Measurements from ENCODE around the gene YPEL3. TPM values are rescaled to one million over a fixed set of nuclear protein-coding genes. Genes with fewer than 3 reads are reported as not detected.
"Not testable (repeated sequence)": the region's sequence is repeated elsewhere in the genome, so short reads cannot be mapped to it uniquely, and the experiment has no call there.

The YPEL3 gene
- total RNA-seq, 4 donors from 2014 or later: 85.8 to 144 (median 113) TPM

DNA sequence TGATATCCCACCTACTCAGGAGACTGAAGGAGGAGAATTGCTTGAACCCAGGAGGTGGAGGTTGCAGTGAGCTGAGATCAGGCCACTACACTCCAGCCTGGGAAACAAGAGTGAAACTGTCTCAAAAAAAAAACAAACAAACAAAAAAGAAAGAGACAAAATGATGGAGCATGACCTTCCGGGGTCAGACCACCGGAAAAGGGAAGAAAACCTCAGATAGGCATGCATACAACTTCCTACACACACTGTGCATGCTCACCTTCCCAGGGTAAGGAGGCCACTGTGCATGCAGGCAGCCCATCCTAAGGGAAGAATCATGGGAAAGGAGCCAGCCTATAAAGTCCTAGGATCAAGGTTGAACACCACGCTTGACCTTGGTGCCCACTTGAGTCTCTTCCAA, 36.6 kb upstream of the YPEL3 start:
- TF ChIP-seq, protein P1, sequence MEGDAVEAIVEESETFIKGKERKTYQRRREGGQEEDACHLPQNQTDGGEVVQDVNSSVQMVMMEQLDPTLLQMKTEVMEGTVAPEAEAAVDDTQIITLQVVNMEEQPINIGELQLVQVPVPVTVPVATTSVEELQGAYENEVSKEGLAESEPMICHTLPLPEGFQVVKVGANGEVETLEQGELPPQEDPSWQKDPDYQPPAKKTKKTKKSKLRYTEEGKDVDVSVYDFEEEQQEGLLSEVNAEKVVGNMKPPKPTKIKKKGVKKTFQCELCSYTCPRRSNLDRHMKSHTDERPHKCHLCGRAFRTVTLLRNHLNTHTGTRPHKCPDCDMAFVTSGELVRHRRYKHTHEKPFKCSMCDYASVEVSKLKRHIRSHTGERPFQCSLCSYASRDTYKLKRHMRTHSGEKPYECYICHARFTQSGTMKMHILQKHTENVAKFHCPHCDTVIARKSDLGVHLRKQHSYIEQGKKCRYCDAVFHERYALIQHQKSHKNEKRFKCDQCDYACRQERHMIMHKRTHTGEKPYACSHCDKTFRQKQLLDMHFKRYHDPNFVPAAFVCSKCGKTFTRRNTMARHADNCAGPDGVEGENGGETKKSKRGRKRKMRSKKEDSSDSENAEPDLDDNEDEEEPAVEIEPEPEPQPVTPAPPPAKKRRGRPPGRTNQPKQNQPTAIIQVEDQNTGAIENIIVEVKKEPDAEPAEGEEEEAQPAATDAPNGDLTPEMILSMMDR (IDR thresholded peaks at IDR 0.05): no peak
- no peak for TF ChIP-seq POLR2A (IDR thresholded peaks at IDR 0.05)
- Histone ChIP-seq H3K9me3 (no peaks in the 10 kb centered on the region), H3K27ac (no peak overlapping the region), H3K36me3 (no peaks in the 10 kb centered on the region), H3K4me3 (no peak overlapping the region), H3K27me3 (no peaks in the 10 kb centered on the region), H3K4me1 (no peaks in the 10 kb centered on the region)
- no peak for DNase-seq

- Histone ChIP-seq H3K4me3 (no peak overlapping the region), H3K36me3 (no peaks in the 10 kb centered on the region), H3K27me3 (no peaks in the 10 kb centered on the region), H3K4me1 (no peaks in the 10 kb centered on the region), H3K9me3 (no peaks in the 10 kb centered on the region), H3K27ac (no peak overlapping the region)
- TF ChIP-seq, protein P1 (IDR thresholded peaks at IDR 0.05): no peak
- no peak for TF ChIP-seq POLR2A (IDR thresholded peaks at IDR 0.05)
- no peak for DNase-seq
Observed at GRCh38 chr16:30131869-30132475, 36.0 kb upstream of the YPEL3 start.

GRCh38 chr16:30127993-30128392, 32.0 kb upstream of the YPEL3 start:
- Histone ChIP-seq H3K4me3 (no peak overlapping the region), H3K9me3 (no peaks in the 10 kb centered on the region), H3K36me3 (no peaks in the 10 kb centered on the region), H3K27ac (no peak overlapping the region), H3K27me3 (no peaks in the 10 kb centered on the region), H3K4me1 (peaks cover 0 to 7% (median 2%) of the 10 kb centered on the region in 4 donors)
- no peak for TF ChIP-seq POLR2A (IDR thresholded peaks at IDR 0.05)
- TF ChIP-seq, protein P1 (IDR thresholded peaks at IDR 0.05): no peak
- DNase-seq: no peak

GRCh38 chr16:30125690-30126089, 29.7 kb upstream of the YPEL3 start:
- H3K27me3 ChIP-seq, DNase-seq: not testable (repeated sequence)

DNA sequence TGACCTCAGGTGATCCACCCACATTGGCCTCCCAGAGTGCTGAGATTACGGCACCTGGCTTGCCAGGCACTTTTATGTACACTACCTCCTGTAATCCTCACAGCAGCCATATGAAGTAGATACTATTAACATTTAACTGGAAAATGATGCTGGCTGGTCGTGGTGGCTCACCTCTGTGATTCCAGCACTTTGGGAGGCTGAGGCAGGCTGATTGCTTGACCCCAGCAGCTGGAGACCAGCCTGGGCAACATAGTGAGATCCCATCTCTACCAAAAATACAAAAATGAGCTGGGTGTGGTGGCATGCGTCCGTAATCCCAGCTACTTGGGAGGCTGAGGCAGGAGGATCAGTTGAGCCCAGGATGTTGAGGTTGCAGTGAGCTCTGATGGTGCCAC, 29.0 kb upstream of the YPEL3 start:
- peaks cover 0 to under 1% (median 0%) of the 10 kb centered on the region in 3 donors for H3K36me3 ChIP-seq
- H3K4me1 ChIP-seq: peaks cover 0 to 24% (median 9%) of the 10 kb centered on the region in 4 donors
- H3K9me3 ChIP-seq: no peaks in the 10 kb centered on the region
- DNase-seq: no peak
- no peaks in the 10 kb centered on the region for H3K27me3 ChIP-seq
- TF ChIP-seq, protein P1 (IDR thresholded peaks at IDR 0.05): no peak
- TF ChIP-seq POLR2A (IDR thresholded peaks at IDR 0.05): no peak
- no peak overlapping the region for H3K4me3 ChIP-seq
- no peak overlapping the region for H3K27ac ChIP-seq

More at GRCh38 chr16:30125690-30126089, 29.7 kb upstream of the YPEL3 start:
- H3K27ac ChIP-seq, H3K36me3 ChIP-seq, H3K4me3 ChIP-seq, H3K9me3 ChIP-seq: not testable (repeated sequence)
- H3K4me1 ChIP-seq: peaks cover 0 to 21% (median 9%) of the 10 kb centered on the region in 4 donors

DNA sequence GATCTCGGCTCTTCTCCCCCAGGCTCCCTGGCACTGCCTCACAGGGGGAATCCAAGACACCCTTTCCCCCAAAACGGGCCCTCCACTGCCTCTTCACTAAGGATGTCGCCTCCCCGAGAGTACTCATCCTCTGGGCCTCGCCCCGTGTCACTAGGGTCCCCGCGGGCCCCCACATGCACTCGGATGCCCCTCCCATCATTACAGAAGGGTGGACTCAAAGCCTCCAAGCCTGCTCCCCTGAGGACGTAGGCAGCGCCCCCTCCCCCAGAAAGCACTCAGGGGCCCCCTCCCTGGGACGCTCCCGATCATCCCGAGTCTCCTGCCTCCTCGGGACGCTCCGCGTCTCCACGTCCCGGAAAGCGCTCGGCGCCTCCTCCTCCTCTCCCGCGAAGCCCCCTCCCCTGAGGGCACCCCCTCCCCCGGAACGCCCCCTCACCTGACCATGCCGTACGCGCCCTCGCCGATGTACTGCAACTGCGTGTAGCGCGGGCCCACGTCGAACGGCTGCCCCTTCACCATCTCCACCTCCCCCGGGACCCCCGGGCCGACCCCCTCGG, 26.7 kb upstream of the YPEL3 start:
- DNase-seq: peak in 2 of 3 donors; percentile 51 to 60
- H3K4me1 ChIP-seq: peaks cover 0 to 42% (median 9%) of the 10 kb centered on the region in 4 donors
- no peak for TF ChIP-seq POLR2A (IDR thresholded peaks at IDR 0.05)
- TF ChIP-seq, protein P1 (IDR thresholded peaks at IDR 0.05): no peak

More for the DNA sequence above, 26.7 kb upstream of the YPEL3 start:
- peaks cover 0 to 24% (median 0%) of the 10 kb centered on the region in 3 donors for H3K36me3 ChIP-seq
- peak overlapping the region; percentile 70 to 99 (median 90) for H3K4me3 ChIP-seq
- no peaks in the 10 kb centered on the region for H3K27me3 ChIP-seq
- peak overlapping the region; percentile 89 to 99 (median 96) for H3K27ac ChIP-seq
- no peaks in the 10 kb centered on the region for H3K9me3 ChIP-seq

Data from Peyer's patch (tissue), 4 donors.